Body of pancreas (tissue), 4 donors: ENCODE measurements around the gene BMAL1. TPM values are rescaled to one million over a fixed set of nuclear protein-coding genes. Genes with fewer than 3 reads are reported as not detected.
A peak's percentile ranks its signal among the peaks of the same experiment; 100 is the strongest.

Source experiments
- ATAC-seq: fragments of 150-250 bp; one replicate; pipeline ENCODE4 v1.9.1; 2016
- DNase-seq, 4 donors: peaks; one replicate each; pipeline ENCODE4 v3.0.0-alpha.2; 2019
- H3K27ac ChIP-seq, 4 donors: fragments of 200-600 bp; sonication (generic); 1 replicate in 3 of 4; 2 replicates in 1 of 4; pipeline versions ENCODE4 v1.5.1 to v1.6.1; 2016 to 2019; ENCODE audit warnings: mild to moderate bottlenecking in 1 of 4, mixed read lengths in 1 of 4, moderate library complexity in 1 of 4
- H3K27me3 ChIP-seq, 2 donors: fragments of 200-600 bp; sonication (generic); one replicate each; pipeline ENCODE4 v1.6.0; 2016; ENCODE audit warnings: mild to moderate bottlenecking in 1 of 2
- H3K36me3 ChIP-seq, 2 donors: fragments of 200-600 bp; sonication (generic); replicated peaks in 1 of 2; 2 replicates each; pipeline ENCODE4 v1.5.1; 2016; ENCODE audit warnings: low read depth in 2 of 2; ENCODE audit not compliant: insufficient read depth in 1 of 2
- H3K4me1 ChIP-seq: fragments of 200-600 bp; sonication (generic); one replicate; pipeline ENCODE4 v1.6.0; 2016
- H3K4me3 ChIP-seq, 2 donors: fragments of 200-600 bp; sonication (generic); 1 replicate in 1 of 2; 2 replicates in 1 of 2; pipeline ENCODE4 v1.5.1; 2016 to 2019
- H3K9me3 ChIP-seq, 3 donors: fragments of 200-600 bp; sonication (generic); 1 replicate in 2 of 3; 2 replicates in 1 of 3; pipeline ENCODE4 v1.5.1; 2016
- CTCF ChIP-seq, 7 experiments: fragments of 450-650 bp in 4 of 7; fragments of 200-600 bp in 3 of 7; sonication (generic) in 3 of 7; IDR thresholded peaks; one replicate each; pipeline ENCODE4 v1.5.1; 2016 to 2019; ENCODE audit warnings: antibody characterized with exemption in 7 of 7
- POLR2A ChIP-seq, 3 donors: fragments of 450-650 bp; IDR thresholded peaks; one replicate each; pipeline ENCODE4 v1.6.1; 2016; ENCODE audit warnings: antibody characterized with exemption in 3 of 3, mild to moderate bottlenecking in 2 of 3
- WGBS, 2 donors: methylation state at CpG; one replicate each; pipeline ENCODE4 v1.1.5; 2017; 5-methylcytosine and 5-hydroxymethylcytosine counted together
- intact Hi-C: fragments of 100-400 bp; cut with DNase I; formaldehyde crosslinking; loops from one replicate; pipeline ENCODE4 v1.15.1; 2023
- total RNA-seq, 2 donors: library from RNA; depleted of rRNA; stranded (reverse); fragments of >200 nt; gene quantifications; one replicate each; pipeline ENCODE4 v1.1.0, GENCODE V29; 2016

The BMAL1 gene
- total RNA-seq, 2 donors from 2014 or later, result 19.5 to 35.3 TPM

- H3K4me1 ChIP-seq, result peaks cover 42% of the 10 kb centered on the region
- no peak overlapping the region for H3K4me3 ChIP-seq
- intact Hi-C loops, result no loop called here
- no peaks in the 10 kb centered on the region for H3K9me3 ChIP-seq
- ATAC-seq (no peak), DNase-seq (no peak)
- no peak overlapping the region for H3K27ac ChIP-seq
- H3K27me3 ChIP-seq, result no peaks in the 10 kb centered on the region
- 76 to 79% methylated on average over 9 of the region's 9 CpGs for WGBS, 2 donors
- H3K36me3 ChIP-seq, result no peaks in the 10 kb centered on the region
- TF ChIP-seq CTCF (IDR thresholded peaks at IDR 0.05) (no peak), POLR2A (IDR thresholded peaks at IDR 0.05) (no peak)
These were observed 61.0 kb downstream of the BMAL1 start for GRCh38 chr11:13338427-13339069.

GRCh38 chr11:13339195-13340153 is 61.9 kb downstream of the BMAL1 start:
- peaks cover 35% of the 10 kb centered on the region for H3K4me1 ChIP-seq
- peak in 1 of 4 donors; percentile 24 for DNase-seq

GRCh38 chr11:13341026-13341425 is 63.4 kb downstream of the BMAL1 start:
- 70 to 80% methylated on average over 4 to 5 of the region's 5 CpGs for WGBS, 2 donors
- DNase-seq (no peak), ATAC-seq (no peak)
- no peak overlapping the region for H3K4me3 ChIP-seq
- H3K9me3 ChIP-seq, result no peaks in the 10 kb centered on the region
- TF ChIP-seq CTCF (IDR thresholded peaks at IDR 0.05) (no peak), POLR2A (IDR thresholded peaks at IDR 0.05) (no peak)
- peaks cover 35% of the 10 kb centered on the region for H3K4me1 ChIP-seq
- no peaks in the 10 kb centered on the region for H3K27me3 ChIP-seq
- no peak overlapping the region for H3K27ac ChIP-seq
- intact Hi-C loops, result loop anchor here (10.0 kb wide), 1 partner anchor 376 kb away; no protein-coding TSS in a partner anchor
- H3K36me3 ChIP-seq, result no peaks in the 10 kb centered on the region

More at GRCh38 chr11:13339195-13340153, 61.9 kb downstream of the BMAL1 start:
- H3K9me3 ChIP-seq, result no peaks in the 10 kb centered on the region
- intact Hi-C loops, result loop anchor here (10.0 kb wide), 1 partner anchor 375 kb away; no protein-coding TSS in a partner anchor
- no peaks in the 10 kb centered on the region for H3K36me3 ChIP-seq
- TF ChIP-seq CTCF (IDR thresholded peaks at IDR 0.05) (no peak), POLR2A (IDR thresholded peaks at IDR 0.05) (no peak)
- H3K27me3 ChIP-seq, result no peaks in the 10 kb centered on the region
- peak overlapping the region in 1 of 4 donors; percentile 32 for H3K27ac ChIP-seq
- H3K4me3 ChIP-seq, result no peak overlapping the region
- WGBS, 2 donors, result 45% methylated on average over 11 of the region's 11 CpGs
- ATAC-seq, result peak; percentile 54

GRCh38 chr11:13343067-13343466 is 65.5 kb downstream of the BMAL1 start:
- H3K9me3 ChIP-seq, result no peaks in the 10 kb centered on the region
- ATAC-seq (no peak), DNase-seq (no peak)
- no peaks in the 10 kb centered on the region for H3K36me3 ChIP-seq
- no peak overlapping the region for H3K4me3 ChIP-seq
- peaks cover 28% of the 10 kb centered on the region for H3K4me1 ChIP-seq
- no peak overlapping the region for H3K27ac ChIP-seq
- no peaks in the 10 kb centered on the region for H3K27me3 ChIP-seq
- TF ChIP-seq POLR2A (IDR thresholded peaks at IDR 0.05) (no peak), CTCF (IDR thresholded peaks at IDR 0.05) (no peak)
- 73% methylated on average over 4 of the region's 4 CpGs for whole genome bisulfite sequencing, 2 donors
- intact Hi-C loops, result loop anchor here (10.0 kb wide), 1 partner anchor 378 kb away; no protein-coding TSS in a partner anchor
